Measurements from ENCODE around the gene CD44. TPM values are rescaled to one million over a fixed set of nuclear protein-coding genes. Genes with fewer than 3 reads are reported as not detected.

Gene CD44
- total RNA-seq, 1 donor from 2014 or later = 46.0 TPM

DNA sequence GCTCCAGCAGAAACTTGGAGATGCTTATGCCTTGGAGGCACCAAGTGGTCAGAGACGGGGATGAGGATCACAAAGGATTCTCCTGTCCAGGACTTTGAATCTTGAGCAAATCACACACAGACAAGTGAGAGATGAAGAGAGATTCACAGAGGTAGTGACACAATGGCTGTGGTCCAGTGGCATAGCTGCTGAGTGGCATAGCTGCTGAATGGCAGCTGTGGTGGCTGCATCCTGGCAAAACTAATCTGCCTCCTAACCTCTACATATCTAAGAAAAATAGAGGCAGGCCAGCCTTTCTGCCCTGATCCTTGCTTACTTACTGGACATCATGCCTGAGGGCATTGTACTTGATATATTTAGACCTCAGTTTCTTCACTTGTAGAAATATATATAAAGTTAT, 102.6 kb downstream of the CD44 start:
- peaks cover 4% of the 10 kb centered on the region for H3K9me3 Mint-ChIP-seq

DNA sequence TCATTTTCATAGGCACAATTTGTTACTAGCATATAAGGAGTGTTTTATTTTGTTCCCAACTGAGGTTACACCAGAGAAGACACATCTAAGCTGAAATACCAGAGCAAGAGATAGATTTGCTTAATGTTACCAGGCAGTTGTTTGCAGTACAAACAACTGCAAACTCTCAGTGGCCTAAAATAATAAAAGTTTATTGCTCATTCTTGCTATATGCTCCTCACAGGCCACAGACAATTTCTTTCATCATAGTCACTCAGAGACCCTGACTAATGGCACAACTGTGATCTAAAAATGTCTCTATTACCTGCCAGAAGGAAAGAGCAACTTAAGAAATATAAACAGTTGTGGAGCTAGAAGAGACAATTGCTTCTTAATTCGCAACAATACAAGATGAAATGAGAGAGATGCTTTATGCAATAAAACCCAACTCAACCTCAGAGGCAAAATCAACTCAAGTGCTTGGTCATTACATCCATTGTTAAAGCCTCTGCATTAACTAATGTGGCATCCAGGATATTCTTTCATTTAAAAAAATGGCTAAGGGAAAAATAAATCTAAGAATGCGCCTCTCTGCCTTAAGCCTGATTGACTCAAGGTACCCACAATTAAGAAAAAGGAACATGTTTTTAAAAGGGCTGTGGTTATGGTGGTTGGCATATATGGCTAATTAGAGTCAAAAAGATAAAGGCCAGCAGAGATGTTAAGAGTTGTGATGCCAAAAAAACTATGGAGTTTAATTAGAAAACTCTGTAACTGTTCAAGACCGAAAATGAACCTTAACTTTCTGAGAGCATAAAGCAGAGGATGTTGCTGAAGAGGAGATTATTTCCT, 103.7 kb downstream of the CD44 start:
- H3K27ac Mint-ChIP-seq = no peak overlapping the region
- peaks cover 4% of the 10 kb centered on the region for H3K9me3 Mint-ChIP-seq
- no peaks in the 10 kb centered on the region for H3K27me3 Mint-ChIP-seq
- H3K4me1 Mint-ChIP-seq (ENCODE audit: unreplicated experiment) = peaks cover 8% of the 10 kb centered on the region
- TF ChIP-seq, protein P1, sequence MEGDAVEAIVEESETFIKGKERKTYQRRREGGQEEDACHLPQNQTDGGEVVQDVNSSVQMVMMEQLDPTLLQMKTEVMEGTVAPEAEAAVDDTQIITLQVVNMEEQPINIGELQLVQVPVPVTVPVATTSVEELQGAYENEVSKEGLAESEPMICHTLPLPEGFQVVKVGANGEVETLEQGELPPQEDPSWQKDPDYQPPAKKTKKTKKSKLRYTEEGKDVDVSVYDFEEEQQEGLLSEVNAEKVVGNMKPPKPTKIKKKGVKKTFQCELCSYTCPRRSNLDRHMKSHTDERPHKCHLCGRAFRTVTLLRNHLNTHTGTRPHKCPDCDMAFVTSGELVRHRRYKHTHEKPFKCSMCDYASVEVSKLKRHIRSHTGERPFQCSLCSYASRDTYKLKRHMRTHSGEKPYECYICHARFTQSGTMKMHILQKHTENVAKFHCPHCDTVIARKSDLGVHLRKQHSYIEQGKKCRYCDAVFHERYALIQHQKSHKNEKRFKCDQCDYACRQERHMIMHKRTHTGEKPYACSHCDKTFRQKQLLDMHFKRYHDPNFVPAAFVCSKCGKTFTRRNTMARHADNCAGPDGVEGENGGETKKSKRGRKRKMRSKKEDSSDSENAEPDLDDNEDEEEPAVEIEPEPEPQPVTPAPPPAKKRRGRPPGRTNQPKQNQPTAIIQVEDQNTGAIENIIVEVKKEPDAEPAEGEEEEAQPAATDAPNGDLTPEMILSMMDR (conservative IDR thresholded peaks at IDR 0.05) = no peak
- no peak overlapping the region for H3K4me3 Mint-ChIP-seq
- DNase-seq (ENCODE audit: extremely low spot score, unreplicated experiment) = no peak
- no peaks in the 10 kb centered on the region for H3K36me3 Mint-ChIP-seq

More for the DNA sequence above, 102.6 kb downstream of the CD44 start:
- no peak for DNase-seq (ENCODE audit: extremely low spot score, unreplicated experiment)
- Mint-ChIP-seq H3K4me1 (ENCODE audit: unreplicated experiment) (peaks cover 14% of the 10 kb centered on the region), H3K4me3 (no peak overlapping the region), H3K27ac (no peak overlapping the region), H3K36me3 (no peaks in the 10 kb centered on the region), H3K27me3 (no peaks in the 10 kb centered on the region)
- TF ChIP-seq, protein P1 (conservative IDR thresholded peaks at IDR 0.05) = no peak

DNA sequence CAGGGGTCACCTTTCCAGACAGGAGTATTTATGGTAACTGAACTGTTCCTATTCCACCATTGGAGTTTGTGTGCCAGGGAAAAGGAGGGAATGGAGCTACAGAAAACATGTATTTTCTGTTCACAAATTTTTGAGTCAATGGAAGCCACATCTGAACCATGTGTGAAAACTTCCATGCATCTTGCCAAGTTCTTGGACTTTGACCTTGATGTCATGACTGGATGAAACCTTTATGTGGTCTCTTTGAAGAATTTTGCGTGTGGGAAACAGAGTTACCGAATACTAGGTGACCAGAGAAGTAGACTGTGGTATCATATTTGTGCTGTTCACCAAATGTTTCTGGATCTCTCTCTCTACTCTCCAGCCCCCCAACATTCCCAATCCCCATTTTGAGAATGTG, 104.8 kb downstream of the CD44 start:
- no peaks in the 10 kb centered on the region for H3K27me3 Mint-ChIP-seq

DNA sequence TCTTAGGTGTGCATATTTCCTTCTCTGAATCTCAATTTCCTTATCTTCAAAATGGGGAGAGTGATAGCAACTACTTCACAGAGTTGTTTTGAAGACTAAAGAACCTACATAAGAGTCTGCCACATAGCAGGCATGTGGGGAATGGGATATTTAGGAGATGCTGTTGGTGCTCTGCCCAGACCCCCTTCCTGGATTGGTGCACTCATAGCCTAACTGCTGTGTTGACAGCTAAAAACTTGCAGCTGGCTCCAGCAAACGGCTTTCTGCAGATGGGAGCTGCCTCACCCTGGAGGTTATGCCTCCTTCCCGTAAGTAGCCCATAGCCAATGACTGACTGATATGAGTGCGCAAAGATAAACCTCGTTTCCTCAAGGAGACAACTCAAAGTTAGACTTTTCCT, 106.1 kb downstream of the CD44 start:
- DNase-seq (ENCODE audit: extremely low spot score, unreplicated experiment) = no peak
- no peak overlapping the region for H3K4me3 Mint-ChIP-seq
- H3K27ac Mint-ChIP-seq = no peak overlapping the region
- no peaks in the 10 kb centered on the region for H3K4me1 Mint-ChIP-seq (ENCODE audit: unreplicated experiment)
- H3K27me3 Mint-ChIP-seq = no peaks in the 10 kb centered on the region
- TF ChIP-seq, protein P1 (conservative IDR thresholded peaks at IDR 0.05) = no peak
- no peaks in the 10 kb centered on the region for H3K36me3 Mint-ChIP-seq
- H3K9me3 Mint-ChIP-seq = no peaks in the 10 kb centered on the region

More for the DNA sequence above, 104.8 kb downstream of the CD44 start:
- no peaks in the 10 kb centered on the region for H3K36me3 Mint-ChIP-seq
- H3K4me1 Mint-ChIP-seq (ENCODE audit: unreplicated experiment) = no peaks in the 10 kb centered on the region
- TF ChIP-seq, protein P1 (conservative IDR thresholded peaks at IDR 0.05) = no peak
- no peak overlapping the region for H3K27ac Mint-ChIP-seq
- H3K9me3 Mint-ChIP-seq = no peaks in the 10 kb centered on the region
- no peak overlapping the region for H3K4me3 Mint-ChIP-seq
- DNase-seq (ENCODE audit: extremely low spot score, unreplicated experiment) = no peak

DNA sequence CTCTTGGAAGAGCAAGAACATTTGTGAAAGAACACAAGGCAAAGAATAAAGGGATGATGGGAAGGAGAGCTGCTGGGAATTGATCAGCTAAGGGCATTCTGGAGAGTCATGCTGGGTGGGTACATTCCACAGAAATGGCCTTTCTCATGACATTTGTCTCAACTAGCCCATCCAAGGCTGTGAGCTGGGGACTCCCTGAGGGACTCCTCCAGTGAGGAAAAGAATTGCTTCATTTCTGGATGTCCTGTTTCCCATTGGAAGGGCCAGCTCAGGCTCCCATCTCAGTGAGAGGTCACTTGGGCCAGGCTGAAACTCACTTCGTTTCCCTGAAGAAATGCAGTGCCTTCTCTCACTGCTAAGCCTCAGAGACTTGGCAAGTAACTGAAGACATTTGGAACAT, 106.8 kb downstream of the CD44 start:
- TF ChIP-seq, protein P1 (conservative IDR thresholded peaks at IDR 0.05) = no peak
- no peaks in the 10 kb centered on the region for H3K36me3 Mint-ChIP-seq
- no peak overlapping the region for H3K4me3 Mint-ChIP-seq
- no peak for DNase-seq (ENCODE audit: extremely low spot score, unreplicated experiment)
- no peaks in the 10 kb centered on the region for H3K27me3 Mint-ChIP-seq
- H3K4me1 Mint-ChIP-seq (ENCODE audit: unreplicated experiment) = no peaks in the 10 kb centered on the region
- no peak overlapping the region for H3K27ac Mint-ChIP-seq
- H3K9me3 Mint-ChIP-seq = no peaks in the 10 kb centered on the region
